HCT116 (cell line): ENCODE results near the gene PLK5. TPM values are rescaled to one million over a fixed set of nuclear protein-coding genes. Genes with fewer than 3 reads are reported as not detected.

Experiments used
- ATAC-seq: fragments of 200-7000 bp; cut with Tn5 transposase; 2 replicates; pipeline ENCODE4 v1.9.1; 2020; ENCODE audit warnings: mild to moderate bottlenecking, moderate library complexity
- BruUV-seq: library from RNA; stranded (reverse); fragments of 400-500 nt; replicated peaks from 2 replicates; lab custom pipeline; 2021; lab: Mats Ljungman, UMichigan
- CTCF ChIA-PET: fragments of 300-600 bp; sonication (Branson Sonifier 250); formaldehyde crosslinking; loops from one replicate; lab custom pipeline; 2021; ENCODE audit warnings: antibody characterized with exemption; lab: Charles Lee
- POLR2A ChIA-PET: fragments of 300-600, 350-600 bp; sonication (Branson Sonifier 250); formaldehyde crosslinking; loops from one replicate; lab custom pipeline; 2021; ENCODE audit warnings: antibody characterized with exemption; lab: Charles Lee
- RAD21 ChIA-PET, 2 experiments: fragments of 300-600 bp; sonication (Branson Sonifier 250); formaldehyde crosslinking; loops; one replicate each; lab custom pipeline; 2023; ENCODE audit warnings: low total read pairs in 2 of 2; ENCODE audit not compliant: uncharacterized antibody in 2 of 2, unreplicated experiment in 2 of 2, low non-redundant PET in 1 of 2; lab: Charles Lee
- DNase-seq: peaks from one replicate; pipeline ENCODE4 v3.0.0-alpha.2; 2010; ENCODE audit warnings: low read depth, low spot score
- H2AFZ ChIP-seq: fragments of 200-600 bp; shearing (Covaris generic), sonication (generic); 2 replicates; pipeline ENCODE4 v1.6.1; 2017; ENCODE audit warnings: low read depth, mixed run types, mixed read lengths, antibody characterized with exemption, low read length; ENCODE audit not compliant: poor library complexity, severe bottlenecking
- H3K27ac ChIP-seq: 2 replicates; pipeline ENCODE4 v1.5.1; 2012; ENCODE audit warnings: low read depth, low read length
- H3K27me3 ChIP-seq: fragments of 200-600 bp; sonication (generic); 2 replicates; pipeline ENCODE4 v1.6.1; 2016; ENCODE audit warnings: mixed run types, low read length, mixed read lengths; ENCODE audit not compliant: insufficient read depth
- H3K36me3 ChIP-seq, 2 experiments: fragments of 200-500 bp in 1 of 2; fragments of 200-600 bp in 1 of 2; sonication (Bioruptor generic) in 1 of 2; sonication (generic) in 1 of 2; 2 replicates each; pipeline versions ENCODE4 v1.5.1 to v1.6.1; 2014 to 2016; ENCODE audit warnings: low read length in 2 of 2, inconsistent platforms in 1 of 2, mixed read lengths in 1 of 2, mixed run types in 1 of 2; ENCODE audit not compliant: insufficient read depth in 2 of 2, control insufficient read depth in 1 of 2
- H3K4me1 ChIP-seq, 2 experiments: fragments of 200-600 bp in 1 of 2; sonication (generic) in 1 of 2; 2 replicates each; pipeline versions ENCODE4 v1.5.1 to v1.6.1; 2012 to 2017; ENCODE audit warnings: low read length in 2 of 2, inconsistent platforms in 1 of 2, mild to moderate bottlenecking in 1 of 2, mixed read lengths in 1 of 2, mixed run types in 1 of 2, moderate library complexity in 1 of 2; ENCODE audit not compliant: insufficient read depth in 2 of 2, control insufficient read depth in 1 of 2
- H3K4me2 ChIP-seq: fragments of 200-600 bp; sonication (generic); 2 replicates; pipeline ENCODE4 v1.6.1; 2017; ENCODE audit warnings: mixed run types, low read length, mixed read lengths
- H3K4me3 ChIP-seq, 2 experiments: fragments of 200-600 bp in 1 of 2; sonication (generic) in 1 of 2; replicated peaks in 1 of 2; 2 replicates each; pipeline ENCODE4 v1.5.1; 2011 to 2016; ENCODE audit warnings: low read length in 2 of 2, control low read depth in 1 of 2, low read depth in 1 of 2, mild to moderate bottlenecking in 1 of 2, mixed read lengths in 1 of 2, mixed run types in 1 of 2
- H3K79me2 ChIP-seq: fragments of 200-600 bp; sonication (generic); 2 replicates; pipeline ENCODE4 v1.6.1; 2017; ENCODE audit warnings: mild to moderate bottlenecking, mixed run types, low read length, moderate library complexity, mixed read lengths; ENCODE audit not compliant: insufficient read depth
- H3K9ac ChIP-seq: fragments of 200-600 bp; sonication (generic); 2 replicates; pipeline ENCODE4 v1.6.1; 2016; ENCODE audit warnings: low read length, mixed read lengths
- H3K9me2 ChIP-seq: fragments of 200-600 bp; sonication (generic), shearing (Covaris generic); 2 replicates; pipeline ENCODE4 v1.6.1; 2017; ENCODE audit warnings: mixed run types, mild to moderate bottlenecking, moderate library complexity; ENCODE audit not compliant: insufficient read depth
- H3K9me3 ChIP-seq, 2 experiments: fragments of 200-500 bp in 1 of 2; fragments of 200-600 bp in 1 of 2; sonication (Bioruptor generic) in 1 of 2; sonication (generic) in 1 of 2; 2 replicates each; pipeline ENCODE4 v1.6.1; 2014 to 2017; ENCODE audit warnings: low read length in 2 of 2, mixed read lengths in 2 of 2, inconsistent platforms in 1 of 2, low read depth in 1 of 2, mild to moderate bottlenecking in 1 of 2, mixed run types in 1 of 2, moderate library complexity in 1 of 2; ENCODE audit not compliant: control insufficient read depth in 1 of 2, insufficient read depth in 1 of 2
- H4K20me1 ChIP-seq: fragments of 200-600 bp; sonication (generic), shearing (Covaris generic); 2 replicates; pipeline ENCODE4 v1.6.1; 2017; ENCODE audit warnings: mixed run types, mild to moderate bottlenecking, moderate library complexity; ENCODE audit not compliant: insufficient read depth
- ATF3 ChIP-seq: IDR thresholded peaks from 2 replicates; pipeline ENCODE4 v1.6.1; 2012
- CBX3 ChIP-seq: IDR thresholded peaks from 2 replicates; pipeline ENCODE4 v1.6.1; 2012; ENCODE audit warnings: low read depth
- EGR1 ChIP-seq: IDR thresholded peaks from 2 replicates; pipeline ENCODE4 v1.6.1; 2012; ENCODE audit warnings: low read depth
- EZH2phosphoT487 ChIP-seq: fragments of 200-600 bp; IDR thresholded peaks from 2 replicates; pipeline ENCODE4 v1.6.1; 2018; ENCODE audit warnings: antibody characterized with exemption, borderline replicate concordance
- MAX ChIP-seq: IDR thresholded peaks from 2 replicates; pipeline ENCODE4 v1.6.1; 2012
- REST ChIP-seq: IDR thresholded peaks from 2 replicates; pipeline ENCODE4 v1.6.1; 2012; ENCODE audit warnings: low read depth
- ZBTB33 ChIP-seq: IDR thresholded peaks from 2 replicates; pipeline ENCODE4 v1.6.1; 2011; ENCODE audit warnings: mild to moderate bottlenecking, low read length, moderate library complexity; ENCODE audit not compliant: insufficient replicate concordance; ENCODE audit errors: extremely low read depth
- intact Hi-C: fragments of 100-400 bp; cut with micrococcal nuclease; formaldehyde crosslinking; loops from 2 replicates; pipeline ENCODE4 v1.10.0; 2022
- total RNA-seq: library from RNA; stranded (reverse); gene quantifications from one replicate; pipeline ENCODE4 v1.2.1, GENCODE V29; 2021; ENCODE audit not compliant: unreplicated experiment

The PLK5 gene
- total RNA-seq, 1 experiment from 2014 or later, result not detected

- no peak for TF ChIP-seq REST
- no peak for TF ChIP-seq MAX
These were observed 34.7 kb downstream of the PLK5 start (continued) for GRCh38 chr19:1558552-1558951.

GRCh38 chr19:1560286-1560882 is 36.5 kb downstream of the PLK5 start:
- Histone ChIP-seq H3K36me3 (peaks cover 0 to 7% of the 10 kb centered on the region in 2 experiments; a peak in 1 of 4 replicates), H3K4me1 (no peaks in the 10 kb centered on the region), H3K9me2 (no peaks in the 10 kb centered on the region), H3K27me3 (no peaks in the 10 kb centered on the region), H3K9ac (no peak overlapping the region), H2AFZ (no peak overlapping the region), H3K27ac (no peak overlapping the region; the same call in 1 of the 2 replicates), H3K9me3 (no peaks in the 10 kb centered on the region), H3K4me3 (no peak overlapping the region), H3K4me2 (no peak overlapping the region), H4K20me1 (no peaks in the 10 kb centered on the region), H3K79me2 (peaks cover 58% of the 10 kb centered on the region)
- TF ChIP-seq EGR1, result no peak
- TF ChIP-seq ZBTB33, result no peak
- no peak for TF ChIP-seq CBX3
- TF ChIP-seq EZH2phosphoT487, result no peak
- TF ChIP-seq ATF3, result no peak
- ATAC-seq, result no peak
- no peak for DNase-seq
- ChIA-PET RAD21 (no interaction called here), CTCF (no interaction called here), POLR2A (no interaction called here)
- no TSS peak for BruUV-seq
- intact Hi-C loops, result no loop called here
